GM19395 (cell line): ENCODE measurements around the gene SIVA1.
"Not testable (repeated sequence)": the region's sequence is repeated elsewhere in the genome, so short reads cannot be mapped to it uniquely, and the experiment has no call there.

ENCODE experiments used
- ATAC-seq: cut with Tn5 transposase; IDR thresholded peaks from one replicate; pipeline ENCODE4 v1.9.1; 2021; ENCODE audit warnings: mild to moderate bottlenecking, moderate library complexity; ENCODE audit not compliant: unreplicated experiment

The SIVA1 gene

GRCh38 chr14:104718871-104719270 is 34.1 kb upstream of the SIVA1 start:
- ATAC-seq = no peak

DNA sequence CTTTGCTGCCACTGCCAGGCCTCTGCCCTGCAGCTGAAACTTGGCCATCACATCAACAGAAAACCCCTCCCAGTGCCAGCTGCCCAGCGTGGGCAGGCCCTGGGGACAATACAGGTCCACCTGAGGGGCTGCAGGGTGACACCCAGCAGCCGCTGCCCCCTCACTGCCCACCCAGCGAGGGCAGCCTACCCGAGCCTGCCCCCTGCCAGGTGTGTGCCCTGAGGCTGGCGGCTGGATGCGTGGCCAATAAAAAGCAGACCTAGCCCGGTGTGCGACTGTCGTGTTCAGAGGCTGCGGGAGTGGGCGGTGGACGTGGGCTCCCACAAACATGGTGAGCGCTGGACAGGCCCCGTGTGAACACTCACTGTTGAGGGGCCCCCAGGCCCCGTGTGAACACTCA is 33.6 kb upstream of the SIVA1 start:
- ATAC-seq = no peak

- ATAC-seq = no peak
Measured at GRCh38 chr14:104721505-104722431, 31.2 kb upstream of the SIVA1 start.

- ATAC-seq = no peak
Measured at GRCh38 chr14:104722938-104723650, 29.9 kb upstream of the SIVA1 start.

- ATAC-seq = peak; percentile 69
Measured at GRCh38 chr14:104723651-104724406, 29.1 kb upstream of the SIVA1 start, which contains the start of gene ADSS1. TSS of gene ADSS1 (plus strand) at chr14:104724229. CDS start at chr14:104724271, 42 bp downstream.

- no peak for ATAC-seq
Measured at GRCh38 chr14:104724407-104724980, 28.5 kb upstream of the SIVA1 start.

DNA sequence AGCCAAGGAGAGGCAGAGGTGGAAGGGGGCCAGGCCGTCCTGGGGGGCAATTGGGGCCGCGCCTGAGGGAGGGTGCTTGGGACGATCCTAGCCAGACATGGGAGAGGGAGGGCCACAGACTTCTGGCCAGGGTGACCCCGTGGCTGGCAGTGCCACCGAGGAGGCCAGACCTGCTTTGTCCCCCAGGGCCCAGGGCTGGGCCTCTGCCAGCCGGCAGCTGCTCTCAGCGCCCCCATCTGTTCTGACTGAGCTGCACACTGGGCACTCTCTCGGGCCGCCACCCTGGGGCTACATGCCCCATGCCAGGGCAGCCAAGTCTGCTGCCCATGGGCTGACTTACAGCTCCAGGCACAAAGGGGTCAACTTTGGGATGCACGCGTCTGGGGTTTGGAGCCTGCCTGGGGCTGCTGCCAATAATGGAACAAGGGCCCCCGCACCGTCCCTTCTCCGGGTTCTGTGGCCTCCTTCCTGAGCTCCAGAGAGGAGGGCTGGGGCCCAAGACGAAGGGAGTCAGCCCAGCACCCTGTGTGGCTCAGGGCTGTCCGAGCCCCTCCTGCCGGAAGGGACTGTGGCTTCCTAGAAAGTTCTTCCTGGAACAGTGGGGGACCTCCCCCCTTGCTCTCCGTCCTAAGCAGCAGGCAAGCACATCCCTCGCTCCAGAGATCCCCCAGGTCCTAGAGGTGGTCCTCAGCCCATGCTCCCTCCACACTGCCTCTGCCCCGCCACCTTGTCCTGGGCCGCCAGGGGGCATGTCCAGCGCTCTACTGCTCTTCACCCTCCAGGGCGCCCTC is 27.8 kb upstream of the SIVA1 start:
- ATAC-seq = no peak

GRCh38 chr14:104725772-104726548 is 27.0 kb upstream of the SIVA1 start:
- ATAC-seq = no peak

- no peak for ATAC-seq
Measured at GRCh38 chr14:104726600-104727451, 26.1 kb upstream of the SIVA1 start.

- ATAC-seq = no peak
Measured at GRCh38 chr14:104728631-104729030, 24.3 kb upstream of the SIVA1 start.

- not testable (repeated sequence) for ATAC-seq
Measured at GRCh38 chr14:104729176-104729834, 23.6 kb upstream of the SIVA1 start.

DNA sequence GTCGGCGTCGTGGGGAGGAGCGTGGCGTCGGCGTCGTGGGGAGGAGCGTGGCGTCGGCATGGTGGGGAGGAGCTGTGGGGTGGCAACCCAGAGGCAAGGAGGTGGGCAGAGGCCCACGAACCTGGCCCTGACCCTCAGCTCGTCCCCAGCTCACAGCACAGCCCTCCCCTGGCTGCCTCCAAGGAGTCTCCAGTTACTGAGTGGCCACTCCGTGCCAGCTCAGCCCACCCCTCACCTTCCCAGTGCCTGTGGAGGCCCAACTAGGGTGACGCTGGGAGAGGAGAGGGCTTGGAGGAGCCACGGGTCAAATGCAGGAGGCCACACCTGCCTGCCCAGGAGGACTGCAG is 23.1 kb upstream of the SIVA1 start:
- ATAC-seq = no peak

DNA sequence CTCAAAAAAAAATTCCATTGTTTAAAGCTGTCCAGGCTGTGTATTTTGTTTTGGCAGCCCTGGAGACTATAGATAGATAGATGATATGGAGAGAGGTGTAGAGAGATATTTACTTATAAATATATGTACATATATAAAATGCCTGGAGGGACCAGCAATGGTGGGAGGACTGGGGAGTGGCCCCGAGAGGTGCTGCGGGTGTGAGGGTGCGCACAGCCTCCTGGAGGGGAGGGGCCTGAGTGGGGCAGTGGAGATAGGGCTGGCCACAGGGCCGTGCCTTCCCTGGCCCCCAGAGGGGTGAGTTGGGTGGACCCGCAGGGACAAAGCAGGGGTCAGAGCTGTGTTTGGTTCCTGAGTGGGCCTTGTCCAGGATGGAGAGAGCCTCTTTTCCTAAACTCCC is 22.5 kb upstream of the SIVA1 start:
- ATAC-seq = no peak

DNA sequence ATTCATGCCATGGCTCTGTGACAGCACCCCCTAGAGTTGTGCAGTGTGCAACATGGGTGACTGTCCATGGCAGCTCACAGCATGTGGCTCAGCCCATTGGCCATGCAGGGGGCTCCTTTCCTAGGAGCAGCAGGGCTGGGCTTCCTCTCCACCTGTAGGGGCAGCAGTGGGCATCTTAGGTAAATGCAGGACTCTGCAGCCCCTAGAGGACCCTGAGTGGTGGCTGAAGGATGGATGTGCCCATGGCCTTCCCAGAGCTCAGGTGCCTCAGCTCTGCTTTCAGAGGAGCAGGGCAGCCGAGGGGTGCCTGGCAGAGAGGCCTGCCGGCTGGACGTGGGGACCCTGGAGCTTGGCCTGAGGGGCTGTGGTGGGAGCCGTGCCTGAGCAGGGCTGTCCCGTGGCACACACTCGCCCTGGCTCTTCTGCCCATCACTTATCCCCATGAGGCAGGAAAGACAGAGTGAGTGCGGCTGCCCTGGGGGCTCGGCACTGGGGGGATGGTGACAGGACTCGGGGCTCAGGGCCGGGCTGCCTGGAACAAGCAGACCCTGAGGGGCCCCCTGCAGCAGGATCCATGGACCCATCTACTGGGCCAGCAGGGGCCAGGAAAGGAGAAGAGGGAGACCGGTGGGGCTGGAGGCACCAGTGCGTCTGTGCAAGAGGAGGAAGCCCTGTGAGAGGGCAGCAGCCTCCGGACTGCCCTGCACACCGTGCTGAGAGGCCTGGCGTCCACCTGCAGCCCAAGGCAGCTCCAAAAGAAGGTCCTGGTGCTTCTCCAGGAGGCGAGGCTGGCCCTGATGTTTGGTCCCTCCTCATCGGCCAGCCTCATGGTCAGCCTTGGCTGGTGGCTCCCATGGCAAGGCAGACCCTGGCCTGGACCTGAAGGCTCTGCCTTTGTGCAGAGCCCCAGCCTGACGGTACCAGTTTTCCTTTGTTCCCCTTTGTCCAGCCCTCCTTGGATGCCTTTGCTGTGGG is 21.3 kb upstream of the SIVA1 start:
- ATAC-seq = no peak

DNA sequence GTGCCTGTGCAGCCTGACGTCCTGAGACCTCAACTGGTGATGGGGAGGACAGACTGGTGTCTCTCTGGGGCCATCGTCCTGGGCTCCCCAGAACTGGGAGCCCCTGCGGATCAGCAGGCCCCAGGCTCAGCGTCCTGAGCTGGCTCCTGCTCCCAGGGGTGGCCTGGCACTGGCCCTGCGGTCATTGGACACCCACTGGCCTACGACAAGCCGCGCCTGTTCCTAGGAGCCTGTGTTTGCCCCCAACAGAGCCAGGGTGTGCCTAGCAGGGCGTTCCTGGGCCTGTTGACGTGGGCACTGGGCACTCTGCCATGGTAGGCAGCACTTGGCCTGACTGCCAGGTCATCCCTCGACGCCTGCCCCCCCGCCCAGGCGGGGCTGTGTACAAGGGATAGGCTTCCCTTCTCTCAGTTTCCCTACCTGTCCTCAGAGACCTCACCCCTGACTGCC is 20.6 kb upstream of the SIVA1 start:
- no peak for ATAC-seq

- no peak for ATAC-seq
Measured at GRCh38 chr14:104732931-104733681, 19.8 kb upstream of the SIVA1 start.
